GM10266 (cell line): ENCODE data around the gene SSPN.

Source experiments
- DNase-seq: peaks from one replicate; pipeline ENCODE4 v3.0.0; 2012; ENCODE audit errors: extremely low spot score
- TF ChIP-seq, protein P1 (sequence below): IDR thresholded peaks from 2 replicates; pipeline ENCODE4 v1.5.1; 2012; ENCODE audit warnings: mild to moderate bottlenecking, low read depth; ENCODE audit not compliant: control insufficient read depth, insufficient read depth; ENCODE audit errors: missing control alignments

The SSPN gene

DNA sequence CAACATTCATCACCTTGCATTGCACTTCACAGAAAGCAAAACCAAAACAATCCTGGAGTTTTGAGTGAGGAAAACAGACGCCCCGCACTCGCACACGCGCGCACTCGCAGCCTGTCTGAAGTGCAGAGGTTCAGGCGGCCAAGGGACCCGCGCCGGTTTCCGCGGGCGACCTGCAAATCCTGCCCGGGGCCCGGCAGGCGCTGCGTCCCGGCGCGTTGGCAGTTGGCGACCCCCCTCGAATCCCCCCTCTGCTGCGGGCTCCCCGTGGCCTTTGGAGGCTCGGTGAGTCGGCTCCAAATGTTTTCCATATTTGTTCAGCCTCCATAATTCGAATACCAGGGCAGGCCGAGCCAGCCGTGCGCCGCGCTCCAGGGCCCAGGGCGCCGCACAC, at the start of gene SSPN:
SSPN (plus strand) TSS at position 324 of the 391 bp plus-strand sequence. CDS start 100 bp downstream, outside the sequence.
- DNase-seq: peak; percentile 11
- TF ChIP-seq, protein P1, sequence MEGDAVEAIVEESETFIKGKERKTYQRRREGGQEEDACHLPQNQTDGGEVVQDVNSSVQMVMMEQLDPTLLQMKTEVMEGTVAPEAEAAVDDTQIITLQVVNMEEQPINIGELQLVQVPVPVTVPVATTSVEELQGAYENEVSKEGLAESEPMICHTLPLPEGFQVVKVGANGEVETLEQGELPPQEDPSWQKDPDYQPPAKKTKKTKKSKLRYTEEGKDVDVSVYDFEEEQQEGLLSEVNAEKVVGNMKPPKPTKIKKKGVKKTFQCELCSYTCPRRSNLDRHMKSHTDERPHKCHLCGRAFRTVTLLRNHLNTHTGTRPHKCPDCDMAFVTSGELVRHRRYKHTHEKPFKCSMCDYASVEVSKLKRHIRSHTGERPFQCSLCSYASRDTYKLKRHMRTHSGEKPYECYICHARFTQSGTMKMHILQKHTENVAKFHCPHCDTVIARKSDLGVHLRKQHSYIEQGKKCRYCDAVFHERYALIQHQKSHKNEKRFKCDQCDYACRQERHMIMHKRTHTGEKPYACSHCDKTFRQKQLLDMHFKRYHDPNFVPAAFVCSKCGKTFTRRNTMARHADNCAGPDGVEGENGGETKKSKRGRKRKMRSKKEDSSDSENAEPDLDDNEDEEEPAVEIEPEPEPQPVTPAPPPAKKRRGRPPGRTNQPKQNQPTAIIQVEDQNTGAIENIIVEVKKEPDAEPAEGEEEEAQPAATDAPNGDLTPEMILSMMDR: no peak

- TF ChIP-seq, protein P1: no peak
- DNase-seq: no peak
These were observed 47.1 kb upstream of the SSPN start for GRCh38 chr12:26148291-26148690.

GRCh38 chr12:26149968-26150500, 45.3 kb upstream of the SSPN start:
- TF ChIP-seq, protein P1: no peak
- no peak for DNase-seq

- TF ChIP-seq, protein P1: no peak
- DNase-seq: no peak
These were observed 44.5 kb upstream of the SSPN start for GRCh38 chr12:26150736-26151450.

DNA sequence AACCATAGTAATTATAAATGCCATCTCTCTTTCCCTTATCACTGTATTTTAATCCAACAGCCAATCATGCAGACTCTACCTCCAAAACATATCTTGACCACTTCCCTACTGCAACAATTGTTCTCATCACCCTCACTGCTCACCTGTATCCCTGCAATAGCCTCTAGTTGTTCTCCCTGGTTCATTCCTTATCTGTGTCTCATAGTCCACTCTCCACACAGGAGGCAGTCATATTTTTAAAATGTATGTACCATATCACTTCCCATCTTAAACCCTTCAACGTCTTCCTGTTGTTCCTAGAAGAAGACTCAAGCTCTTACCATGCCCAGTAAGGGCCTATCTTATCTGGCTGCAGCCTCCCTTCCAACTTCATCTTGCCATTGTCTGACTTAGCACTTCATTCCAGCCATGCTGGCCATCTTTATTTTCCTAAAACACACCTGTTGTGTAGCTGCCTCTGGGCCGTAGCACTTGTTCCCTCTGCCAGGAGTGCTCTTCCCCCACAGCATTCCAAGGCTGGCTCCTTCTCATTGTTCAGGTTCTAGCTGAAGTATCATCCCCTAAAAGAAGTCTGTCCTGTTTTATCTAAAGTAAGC, 42.8 kb upstream of the SSPN start:
- DNase-seq: no peak
- TF ChIP-seq, protein P1: no peak

DNA sequence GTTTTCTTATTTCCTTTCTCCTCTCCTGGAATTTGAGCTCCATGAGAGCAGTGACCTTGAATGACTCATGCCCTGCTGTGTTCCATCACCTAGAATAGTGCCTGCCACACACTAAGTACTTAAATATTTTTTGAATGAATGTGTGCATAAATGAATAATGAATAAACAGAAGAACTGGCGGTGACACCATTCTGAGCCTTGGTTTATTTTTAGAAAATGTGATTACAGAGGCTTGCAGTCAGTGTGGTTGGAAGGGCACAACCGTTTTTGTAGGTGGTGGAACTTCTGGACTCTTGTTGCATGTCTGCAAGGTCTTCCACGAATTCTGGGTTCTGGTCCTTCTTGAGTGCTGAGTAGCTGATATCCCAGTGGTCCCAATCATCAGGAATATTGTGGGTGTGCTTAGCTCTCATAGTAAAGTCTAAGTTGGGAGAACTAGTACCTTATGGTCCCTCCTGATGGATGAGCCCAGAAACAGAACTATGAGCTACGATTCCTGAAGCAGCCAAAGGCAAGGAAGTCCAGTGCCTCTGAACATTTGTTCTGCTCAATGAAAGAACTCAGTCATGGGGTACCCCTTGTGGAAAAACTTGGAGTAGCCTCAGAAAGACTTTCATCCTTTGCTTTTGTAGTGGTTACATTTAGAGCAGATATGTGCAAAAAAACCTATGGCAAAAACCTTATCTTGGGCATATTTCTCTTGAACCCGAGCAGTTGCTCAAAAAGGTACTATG, 41.8 kb upstream of the SSPN start:
- no peak for DNase-seq
- TF ChIP-seq, protein P1: no peak
